Upper lobe of left lung (tissue), 4 donors: ENCODE results near the gene TJP2.

Experiments
- POLR2A ChIP-seq, 4 donors: fragments of 450-650 bp; IDR thresholded peaks; one replicate each; pipeline ENCODE4 v1.5.1; 2016 to 2017; ENCODE audit warnings: antibody characterized with exemption in 4 of 4, mild to moderate bottlenecking in 2 of 4
- TF ChIP-seq, protein P1 (sequence below), 6 experiments: fragments of 450-650 bp in 4 of 6; fragments of 200-600 bp in 2 of 6; sonication (generic) in 2 of 6; IDR thresholded peaks; one replicate each; pipeline ENCODE4 v1.5.1; 2016 to 2019; ENCODE audit warnings: antibody characterized with exemption in 6 of 6

DNA sequence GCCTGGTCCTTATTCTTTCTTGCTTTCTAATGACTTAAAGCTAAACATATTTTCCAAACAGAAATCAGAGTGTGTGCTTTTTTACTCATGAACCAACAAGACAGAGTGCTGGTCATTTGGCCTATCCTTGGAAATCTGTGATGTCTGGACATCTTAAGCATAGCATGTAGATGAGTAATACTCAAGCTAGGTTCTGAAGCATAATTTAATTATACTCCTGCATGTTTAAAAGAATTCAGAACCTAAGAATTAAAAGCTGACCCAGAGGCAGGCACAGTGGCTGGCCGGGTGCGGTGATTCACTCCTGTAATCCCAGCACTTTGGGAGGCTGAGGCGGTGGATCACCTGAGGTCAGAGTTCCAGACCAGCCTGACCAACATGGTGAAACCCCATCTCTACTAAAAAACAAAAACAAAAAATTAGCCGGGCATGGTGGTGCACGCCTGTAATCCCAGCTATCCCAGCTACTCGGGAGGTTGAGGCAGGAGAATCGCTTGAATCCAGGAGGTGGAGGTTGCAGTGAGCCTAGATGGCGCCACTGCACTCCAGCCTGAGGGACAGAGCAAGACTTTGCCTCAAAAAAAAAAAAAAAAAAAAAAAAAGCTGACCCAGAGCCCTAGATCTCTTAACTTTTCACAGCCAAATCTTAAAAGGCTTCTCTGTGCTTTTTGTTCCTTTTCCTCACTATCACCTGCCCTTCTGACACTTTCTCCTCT lies 16.2 kb upstream of the TJP2 start:
- TF ChIP-seq, protein P1, sequence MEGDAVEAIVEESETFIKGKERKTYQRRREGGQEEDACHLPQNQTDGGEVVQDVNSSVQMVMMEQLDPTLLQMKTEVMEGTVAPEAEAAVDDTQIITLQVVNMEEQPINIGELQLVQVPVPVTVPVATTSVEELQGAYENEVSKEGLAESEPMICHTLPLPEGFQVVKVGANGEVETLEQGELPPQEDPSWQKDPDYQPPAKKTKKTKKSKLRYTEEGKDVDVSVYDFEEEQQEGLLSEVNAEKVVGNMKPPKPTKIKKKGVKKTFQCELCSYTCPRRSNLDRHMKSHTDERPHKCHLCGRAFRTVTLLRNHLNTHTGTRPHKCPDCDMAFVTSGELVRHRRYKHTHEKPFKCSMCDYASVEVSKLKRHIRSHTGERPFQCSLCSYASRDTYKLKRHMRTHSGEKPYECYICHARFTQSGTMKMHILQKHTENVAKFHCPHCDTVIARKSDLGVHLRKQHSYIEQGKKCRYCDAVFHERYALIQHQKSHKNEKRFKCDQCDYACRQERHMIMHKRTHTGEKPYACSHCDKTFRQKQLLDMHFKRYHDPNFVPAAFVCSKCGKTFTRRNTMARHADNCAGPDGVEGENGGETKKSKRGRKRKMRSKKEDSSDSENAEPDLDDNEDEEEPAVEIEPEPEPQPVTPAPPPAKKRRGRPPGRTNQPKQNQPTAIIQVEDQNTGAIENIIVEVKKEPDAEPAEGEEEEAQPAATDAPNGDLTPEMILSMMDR (IDR thresholded peaks at IDR 0.05) = no peak
- no peak for TF ChIP-seq POLR2A (IDR thresholded peaks at IDR 0.05)
